Lower leg skin (tissue), 4 donors: ENCODE measurements around the gene DSTN. TPM values are rescaled to one million over a fixed set of nuclear protein-coding genes. Genes with fewer than 3 reads are reported as not detected.

Experiments used
- DNase-seq, 2 donors: peaks; one replicate each; pipeline ENCODE4 v3.0.0-alpha.2; 2019; ENCODE audit warnings: low spot score in 2 of 2
- H3K4me3 ChIP-seq: fragments of 200-600 bp; sonication (generic); 2 replicates; pipeline ENCODE4 v1.5.1; 2017; ENCODE audit warnings: mild to moderate bottlenecking, low read depth; ENCODE audit not compliant: poor library complexity, severe bottlenecking
- POLR2A ChIP-seq, 2 donors: fragments of 450-650 bp; IDR thresholded peaks; one replicate each; pipeline ENCODE4 v1.6.1; 2016 to 2017; ENCODE audit warnings: antibody characterized with exemption in 2 of 2, mild to moderate bottlenecking in 1 of 2, moderate library complexity in 1 of 2
- WGBS, 2 donors: methylation state at CpG; one replicate each; pipeline ENCODE4 v1.1.5; 2018; 5-methylcytosine and 5-hydroxymethylcytosine counted together
- intact Hi-C: fragments of 100-400 bp; cut with DNase I; formaldehyde crosslinking; loops from one replicate; pipeline ENCODE4 v1.15.0; 2023; ENCODE audit warnings: low total_unique reads
- total RNA-seq, 4 donors: library from RNA; depleted of rRNA; stranded (reverse); fragments of >200 nt; gene quantifications; one replicate each; pipeline ENCODE4 v1.1.0, GENCODE V29; 2016
- TF ChIP-seq, protein P1 (sequence below), 3 donors: fragments of 450-650 bp; IDR thresholded peaks; one replicate each; pipeline ENCODE4 v1.5.1; 2016; ENCODE audit warnings: antibody characterized with exemption in 3 of 3, mild to moderate bottlenecking in 3 of 3, moderate library complexity in 2 of 3

Gene DSTN
- total RNA-seq, 4 donors from 2014 or later = 237 to 335 (median 290) TPM

DNA sequence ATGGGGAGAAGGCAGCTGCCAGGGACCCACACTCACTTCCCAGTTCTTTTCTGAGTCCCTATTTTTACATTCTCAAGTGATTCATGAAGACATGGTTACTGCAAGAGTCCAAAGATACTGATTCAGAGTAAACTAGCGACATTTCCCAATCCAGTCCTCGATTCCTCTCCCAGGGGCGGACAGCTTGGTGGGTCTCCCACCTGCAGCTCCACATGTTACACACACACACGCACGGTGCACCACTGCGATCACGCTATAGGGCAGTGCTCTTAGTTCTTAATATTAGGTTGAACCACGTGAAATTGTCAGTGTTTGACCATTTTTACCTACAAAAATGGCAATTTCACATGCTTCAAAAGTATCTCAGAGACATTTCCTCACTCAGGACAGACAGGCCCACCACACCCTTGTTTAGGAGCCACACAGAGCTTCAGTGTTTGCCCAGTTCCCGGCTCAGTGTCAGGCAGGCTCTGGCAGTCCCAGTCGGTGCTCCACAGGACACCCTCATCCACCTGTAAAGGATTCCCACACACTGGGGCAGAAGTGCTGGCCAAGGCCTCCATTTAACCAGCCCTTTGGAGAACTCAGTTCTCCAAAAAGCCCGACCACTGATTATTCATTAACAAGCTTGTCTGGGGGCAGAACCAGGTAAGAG is 60.4 kb downstream of the DSTN start:
- DNase-seq = no peak
- TF ChIP-seq, protein P1, sequence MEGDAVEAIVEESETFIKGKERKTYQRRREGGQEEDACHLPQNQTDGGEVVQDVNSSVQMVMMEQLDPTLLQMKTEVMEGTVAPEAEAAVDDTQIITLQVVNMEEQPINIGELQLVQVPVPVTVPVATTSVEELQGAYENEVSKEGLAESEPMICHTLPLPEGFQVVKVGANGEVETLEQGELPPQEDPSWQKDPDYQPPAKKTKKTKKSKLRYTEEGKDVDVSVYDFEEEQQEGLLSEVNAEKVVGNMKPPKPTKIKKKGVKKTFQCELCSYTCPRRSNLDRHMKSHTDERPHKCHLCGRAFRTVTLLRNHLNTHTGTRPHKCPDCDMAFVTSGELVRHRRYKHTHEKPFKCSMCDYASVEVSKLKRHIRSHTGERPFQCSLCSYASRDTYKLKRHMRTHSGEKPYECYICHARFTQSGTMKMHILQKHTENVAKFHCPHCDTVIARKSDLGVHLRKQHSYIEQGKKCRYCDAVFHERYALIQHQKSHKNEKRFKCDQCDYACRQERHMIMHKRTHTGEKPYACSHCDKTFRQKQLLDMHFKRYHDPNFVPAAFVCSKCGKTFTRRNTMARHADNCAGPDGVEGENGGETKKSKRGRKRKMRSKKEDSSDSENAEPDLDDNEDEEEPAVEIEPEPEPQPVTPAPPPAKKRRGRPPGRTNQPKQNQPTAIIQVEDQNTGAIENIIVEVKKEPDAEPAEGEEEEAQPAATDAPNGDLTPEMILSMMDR (IDR thresholded peaks at IDR 0.05) = no peak
- no peak for TF ChIP-seq POLR2A (IDR thresholded peaks at IDR 0.05)
- intact Hi-C loops = no loop called here
- 83 to 84% methylated on average over 11 of the region's 11 CpGs for WGBS, 2 donors
- H3K4me3 ChIP-seq = no peak overlapping the region

DNA sequence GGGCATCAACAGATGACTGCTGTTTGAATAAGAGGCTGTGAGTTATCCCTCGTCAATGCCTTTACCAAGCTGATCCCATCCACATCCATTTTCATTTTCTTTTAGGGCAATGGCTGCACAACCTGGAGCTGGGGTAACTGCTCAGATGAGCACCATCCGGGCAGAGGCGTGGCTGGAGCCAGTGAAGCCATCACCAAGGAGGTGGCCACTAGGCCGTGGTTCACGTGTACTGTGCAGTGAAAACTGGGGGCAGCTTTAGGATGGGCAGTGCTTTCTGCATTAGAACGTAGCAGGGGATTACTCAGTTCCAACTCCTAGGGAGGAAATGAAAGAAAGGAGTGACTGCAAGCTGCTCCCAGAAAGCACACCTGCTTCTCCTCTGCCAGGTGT is 60.9 kb downstream of the DSTN start:
- WGBS, 2 donors = 89 to 94% methylated on average over 6 of the region's 6 CpGs
- intact Hi-C loops = no loop called here

DNA sequence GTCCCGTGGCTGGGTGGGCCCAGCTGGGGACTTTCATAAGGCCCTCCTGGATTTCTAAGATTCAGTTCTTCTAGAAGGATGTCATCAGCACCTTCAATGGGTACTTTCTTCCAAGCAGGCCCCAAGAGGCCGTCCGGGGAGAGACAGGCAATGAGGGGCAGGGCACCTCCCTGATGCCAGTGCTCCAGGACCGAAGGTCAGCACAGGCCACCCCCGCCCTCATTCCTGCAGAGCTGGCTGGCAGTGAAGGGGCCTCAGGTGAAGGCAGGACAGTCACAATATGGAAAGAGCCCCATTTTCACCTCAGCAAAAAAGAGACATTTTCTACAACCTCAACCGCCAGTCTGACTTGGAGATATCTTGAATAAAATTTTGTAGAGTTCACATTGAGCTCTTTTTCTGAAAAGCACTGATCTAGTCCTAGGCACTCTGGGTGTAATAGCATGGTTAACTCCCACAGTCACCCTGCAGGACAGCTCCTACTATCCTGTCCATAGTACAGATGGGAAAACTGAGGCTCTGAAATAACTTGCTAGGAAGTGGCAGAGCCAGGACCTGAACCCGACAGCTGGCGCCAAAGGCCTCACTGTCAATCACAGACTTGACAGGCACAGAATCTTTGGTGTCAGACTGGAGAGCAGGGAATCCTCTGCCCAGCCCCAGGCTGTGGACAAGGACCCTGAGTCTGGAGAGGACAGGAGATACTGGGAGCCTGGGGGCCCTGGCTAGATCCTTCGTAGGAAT is 61.9 kb downstream of the DSTN start:
- no peak for DNase-seq
- WGBS, 2 donors = 89 to 90% methylated on average over 9 of the region's 9 CpGs
- H3K4me3 ChIP-seq = no peak overlapping the region
- intact Hi-C loops = no loop called here
- TF ChIP-seq, protein P1 (IDR thresholded peaks at IDR 0.05) = no peak
- TF ChIP-seq POLR2A (IDR thresholded peaks at IDR 0.05) = no peak

More for the DNA sequence above, 60.9 kb downstream of the DSTN start:
- no peak overlapping the region for H3K4me3 ChIP-seq
- TF ChIP-seq, protein P1 (IDR thresholded peaks at IDR 0.05) = no peak
- TF ChIP-seq POLR2A (IDR thresholded peaks at IDR 0.05) = no peak
- no peak for DNase-seq

DNA sequence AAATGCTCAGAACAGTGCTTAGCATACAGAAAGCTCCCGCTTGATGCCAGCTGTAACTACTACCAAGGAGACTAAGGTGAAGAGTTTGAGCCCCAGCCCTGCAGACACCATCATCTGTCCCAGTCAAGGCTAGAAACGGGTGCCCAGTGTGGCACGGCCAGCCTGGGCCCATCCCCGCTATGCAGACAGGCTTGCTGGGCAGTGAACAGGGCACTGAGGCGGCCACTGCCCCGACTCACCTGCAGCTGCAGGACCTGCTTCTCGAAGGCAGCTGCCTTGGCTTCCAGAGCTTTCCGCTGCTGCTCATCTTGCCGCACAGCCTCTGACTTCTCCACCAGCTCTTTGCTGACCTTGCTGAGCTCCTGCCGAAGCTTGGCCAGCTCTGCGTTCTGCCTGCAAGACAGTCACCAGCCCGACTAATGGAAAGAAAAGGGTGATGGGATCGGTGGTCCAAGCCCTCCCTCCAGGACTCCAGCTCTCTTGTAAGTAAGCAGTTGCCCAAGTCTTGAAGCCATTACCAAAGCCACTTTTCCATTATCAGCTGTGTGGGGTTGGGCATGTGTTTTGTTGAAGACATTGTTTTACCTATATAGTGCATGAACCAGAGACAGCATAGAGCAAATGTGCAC is 63.5 kb downstream of the DSTN start:
- 87 to 94% methylated on average over 13 of the region's 13 CpGs for WGBS, 2 donors
- no peak for DNase-seq
- intact Hi-C loops = no loop called here
- TF ChIP-seq POLR2A (IDR thresholded peaks at IDR 0.05) = no peak
- TF ChIP-seq, protein P1 (IDR thresholded peaks at IDR 0.05) = no peak
- no peak overlapping the region for H3K4me3 ChIP-seq

DNA sequence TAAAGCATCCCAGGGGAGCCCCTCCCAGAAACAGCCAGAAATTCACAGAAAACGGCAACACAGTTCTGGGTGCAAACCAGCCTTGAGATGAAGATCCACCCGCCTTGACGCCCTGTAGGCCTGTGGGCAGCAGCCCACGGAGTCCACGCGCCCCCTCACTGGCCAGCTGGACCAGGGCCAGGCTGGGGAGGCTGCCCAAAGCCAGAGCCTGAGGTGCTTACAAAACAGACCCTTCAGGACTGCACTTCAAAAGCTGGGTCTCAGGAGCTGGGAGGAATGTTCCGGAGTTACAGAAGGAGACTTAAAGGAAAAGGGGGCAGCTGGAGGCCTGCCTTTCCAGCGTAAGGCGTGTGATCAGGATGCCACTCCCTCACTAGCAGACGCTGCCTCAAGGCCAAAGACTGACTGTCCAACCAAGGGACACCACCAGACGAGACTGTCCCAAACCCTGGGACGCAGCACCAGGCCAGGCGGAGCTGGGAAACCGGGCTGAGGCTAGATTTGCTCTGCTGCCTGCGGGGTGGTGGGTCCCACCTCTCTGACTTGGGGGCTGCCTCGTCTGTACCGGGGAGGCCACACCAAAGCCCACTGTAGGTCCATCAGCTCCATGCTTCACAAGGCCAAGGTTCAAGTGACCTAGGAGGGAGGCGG is 64.1 kb downstream of the DSTN start:
- 74 to 86% methylated on average over 13 to 15 of the region's 18 CpGs for WGBS, 2 donors
- intact Hi-C loops = no loop called here
- DNase-seq = no peak
- TF ChIP-seq, protein P1 (IDR thresholded peaks at IDR 0.05) = no peak
- no peak for TF ChIP-seq POLR2A (IDR thresholded peaks at IDR 0.05)
- H3K4me3 ChIP-seq = no peak overlapping the region
